A549 treated with AZD2906 at 1 μM for 4 hours (cell line): Measurements from ENCODE around the gene SLC25A34. TPM values are rescaled to one million over a fixed set of nuclear protein-coding genes. Genes with fewer than 3 reads are reported as not detected.

Experiments used
- total RNA-seq: library from RNA; stranded (reverse); fragments of 200-300 nt; extraction: Qiagen RNA extraction; gene quantifications from 5 replicates; pipeline ENCODE4 v1.2.3, GENCODE V29; 2022

The SLC25A34 gene
- total RNA-seq, result 0.08 to 0.43 TPM (median 0.18 TPM) in 5 replicates

GRCh38 chr1:15736038-15736891 lies at the start of gene SLC25A34:
TSS of gene SLC25A34 (plus strand) at chr1:15736258. CDS start at chr1:15736486, 228 bp downstream.

GRCh38 chr1:15742339-15742801 lies 6.3 kb downstream of the SLC25A34 start, which contains the start of gene TMEM82:
TSS of gene TMEM82 (plus strand) at chr1:15742499. CDS start at chr1:15742560, 61 bp downstream.

GRCh38 chr1:15758343-15758931 lies 22.4 kb downstream of the SLC25A34 start, which contains the start of gene FBLIM1:
TSS of gene FBLIM1 (plus strand) at chr1:15758795. CDS start at chr1:15764984, 6,189 bp downstream.

Other genes starting within 250 kb of the SLC25A34 start
- 5.2 to 6.5 TPM (median 5.7 TPM) in 5 replicates for gene CASP9, start 212.0 kb upstream of the SLC25A34 start, total RNA-seq
- gene DNAJC16, start 209.4 kb upstream of the SLC25A34 start, total RNA-seq, result 4.0 to 5.6 TPM (median 4.4 TPM) in 5 replicates
- 6.0 to 7.2 TPM (median 6.7 TPM) in 5 replicates for gene AGMAT, start 151.2 kb upstream of the SLC25A34 start, total RNA-seq
- 6.6 to 8.1 TPM (median 7.5 TPM) in 5 replicates for gene DDI2, start 118.8 kb upstream of the SLC25A34 start, total RNA-seq
- gene PLEKHM2, start 51.9 kb upstream of the SLC25A34 start, total RNA-seq, result 22.1 to 26.5 TPM (median 25.3 TPM) in 5 replicates
- gene TMEM82, start 6.2 kb downstream of the SLC25A34 start, total RNA-seq, result not detected in 5 replicates
- 19.2 to 31.4 TPM (median 27.5 TPM) in 5 replicates for gene FBLIM1, start 22.5 kb downstream of the SLC25A34 start, total RNA-seq
- 5.5 to 7.6 TPM (median 6.6 TPM) in 5 replicates for gene UQCRHL, start 71.4 kb downstream of the SLC25A34 start, total RNA-seq
- gene SPEN, start 111.4 kb downstream of the SLC25A34 start, total RNA-seq, result 33.9 to 39.3 TPM (median 36.0 TPM) in 5 replicates
- gene ZBTB17, start 239.8 kb downstream of the SLC25A34 start, total RNA-seq, result 9.3 to 13.9 TPM (median 12.8 TPM) in 5 replicates